HepG2 (cell line): ENCODE data around the gene CTNNA2. TPM values are rescaled to one million over a fixed set of nuclear protein-coding genes. Genes with fewer than 3 reads are reported as not detected.

Experiments
- ATAC-seq: fragments of 200-7000 bp; cut with Tn5 transposase; 3 replicates; pipeline ENCODE4 v1.9.1; 2020; ENCODE audit warnings: mild to moderate bottlenecking, moderate library complexity
- BruUV-seq: library from RNA; stranded (reverse); fragments of 400-500 nt; replicated peaks from 2 replicates; lab custom pipeline; 2021; lab: Mats Ljungman, UMichigan
- CTCF ChIA-PET: fragments of 300-600 bp; formaldehyde crosslinking; extraction: SDS; loops from one replicate; lab custom pipeline; 2021; ENCODE audit warnings: low total read pairs, inconsistent platforms, low intra/inter-chr PET ratio; lab: Yijun Ruan, JAX
- POLR2A ChIA-PET: fragments of 350-600 bp; sonication (Branson Sonifier 250); formaldehyde crosslinking; loops from one replicate; lab custom pipeline; 2020; ENCODE audit warnings: antibody characterized with exemption, inconsistent platforms; lab: Yijun Ruan, JAX
- DNase-seq: peaks from one replicate; pipeline ENCODE4 v3.0.0-alpha.2; 2015; ENCODE audit warnings: low spot score
- FAIRE-seq: peaks from 3 replicates; lab custom pipeline; 2011; peaks lifted over from hg19 to GRCh38; lab: Jason Lieb, UNC
- H2AFZ ChIP-seq: one replicate; pipeline ENCODE4 v1.6.1; 2011; ENCODE audit warnings: low read length, inconsistent platforms
- H3K27ac ChIP-seq: fragments of 300-600 bp; 3 replicates; pipeline ENCODE4 v1.8.0; 2011; ENCODE audit warnings: mixed run types, mild to moderate bottlenecking, mixed read lengths, low read length, inconsistent platforms; ENCODE audit not compliant: insufficient read depth; ENCODE audit errors: extremely low read length
- H3K27me3 ChIP-seq, 2 experiments: fragments of 200-600 bp in 1 of 2; 2 replicates in 1 of 2; 3 replicates in 1 of 2; pipeline versions ENCODE4 v1.6.0 to v1.8.0; 2011; ENCODE audit warnings: low read length in 2 of 2, mild to moderate bottlenecking in 2 of 2, moderate library complexity in 2 of 2, inconsistent platforms in 1 of 2; ENCODE audit not compliant: insufficient read depth in 2 of 2, control insufficient read depth in 1 of 2
- H3K36me3 ChIP-seq, 2 experiments: fragments of 200-600 bp in 1 of 2; replicated peaks in 1 of 2; 2 replicates in 1 of 2; 3 replicates in 1 of 2; pipeline versions ENCODE4 v1.5.1 to v1.8.0; 2011; ENCODE audit warnings: low read length in 2 of 2, inconsistent platforms in 1 of 2; ENCODE audit not compliant: insufficient read depth in 2 of 2, control insufficient read depth in 1 of 2
- H3K4me1 ChIP-seq: 2 replicates; pipeline ENCODE4 v1.5.1; 2012; ENCODE audit warnings: low read length, inconsistent platforms; ENCODE audit not compliant: insufficient read depth
- H3K4me2 ChIP-seq: 2 replicates; pipeline ENCODE4 v1.6.0; 2011; ENCODE audit warnings: low read depth, low read length, inconsistent platforms
- H3K4me3 ChIP-seq, 3 experiments: fragments of 200-600 bp in 1 of 3; sonication (generic), shearing (Covaris generic) in 1 of 3; replicated peaks in 1 of 3; 2 replicates each; pipeline ENCODE4 v1.5.1; 2011 to 2016; ENCODE audit warnings: low read length in 3 of 3, inconsistent platforms in 2 of 3, low read depth in 2 of 3, mild to moderate bottlenecking in 2 of 3, control low read depth in 1 of 3, mixed read lengths in 1 of 3; ENCODE audit not compliant: insufficient read depth in 1 of 3
- H3K79me2 ChIP-seq: one replicate; pipeline ENCODE4 v1.6.1; 2011; ENCODE audit warnings: low read length, inconsistent platforms; ENCODE audit not compliant: insufficient read depth
- H3K9ac ChIP-seq: 2 replicates; pipeline ENCODE4 v1.6.0; 2011; ENCODE audit warnings: mild to moderate bottlenecking, low read depth, low read length, inconsistent platforms; ENCODE audit not compliant: insufficient read depth
- H3K9me3 ChIP-seq: 2 replicates; pipeline ENCODE4 v1.5.1; 2012; ENCODE audit warnings: mild to moderate bottlenecking, low read length
- H4K20me1 ChIP-seq: 2 replicates; pipeline ENCODE4 v1.6.0; 2011; ENCODE audit warnings: inconsistent platforms, mild to moderate bottlenecking, low read length, moderate library complexity; ENCODE audit not compliant: insufficient read depth
- ARHGAP35 ChIP-seq: sonication (generic); formaldehyde crosslinking; IDR thresholded peaks from 2 replicates; pipeline ENCODE4 v1.9.0; 2022; ENCODE audit warnings: mild to moderate bottlenecking, inconsistent platforms, moderate library complexity, missing genetic modification reagents, borderline replicate concordance
- CREB1 ChIP-seq, 2 experiments: fragments of 450-650 bp in 1 of 2; IDR thresholded peaks; 2 replicates each; pipeline ENCODE4 v1.6.1; 2016 to 2017; ENCODE audit warnings: control low read depth in 1 of 2, mild to moderate bottlenecking in 1 of 2, missing compliant biosample characterization in 1 of 2, missing genetic modification characterization in 1 of 2
- HOXA5 ChIP-seq: sonication (generic); formaldehyde crosslinking; IDR thresholded peaks from 2 replicates; pipeline ENCODE4 v1.4.0; 2020; ENCODE audit warnings: missing genetic modification reagents
- IRF2 ChIP-seq: IDR thresholded peaks from 2 replicates; pipeline ENCODE4 v1.6.1; 2018; ENCODE audit warnings: missing genetic modification reagents, missing compliant biosample characterization
- JUND ChIP-seq: sonication (generic); formaldehyde crosslinking; IDR thresholded peaks from 2 replicates; pipeline ENCODE4 v1.8.0; 2022; ENCODE audit warnings: mild to moderate bottlenecking, missing genetic modification reagents
- NFE2L1 ChIP-seq: sonication (generic); formaldehyde crosslinking; IDR thresholded peaks from 2 replicates; pipeline ENCODE4 v1.4.0; 2020; ENCODE audit warnings: missing genetic modification reagents, mild to moderate bottlenecking, borderline replicate concordance
- NONO ChIP-seq, 2 experiments: fragments of 450-650 bp in 1 of 2; sonication (generic) in 1 of 2; formaldehyde crosslinking in 1 of 2; IDR thresholded peaks in 1 of 2; conservative IDR thresholded peaks in 1 of 2; 2 replicates each; pipeline versions ENCODE4 v1.6.1 to v1.8.0; 2017 to 2022; ENCODE audit warnings: mild to moderate bottlenecking in 1 of 2, missing genetic modification reagents in 1 of 2, moderate library complexity in 1 of 2
- NR1H2 ChIP-seq: sonication (generic); formaldehyde crosslinking; IDR thresholded peaks from 2 replicates; pipeline ENCODE4 v1.8.1; 2022; ENCODE audit warnings: low read depth, missing genetic modification reagents, borderline replicate concordance
- ONECUT2 ChIP-seq: sonication (generic); formaldehyde crosslinking; IDR thresholded peaks from 2 replicates; pipeline ENCODE4 v1.4.0; 2020; ENCODE audit warnings: missing genetic modification reagents
- REL ChIP-seq: sonication (generic); formaldehyde crosslinking; conservative IDR thresholded peaks from 2 replicates; pipeline ENCODE4 v1.8.0; 2022; ENCODE audit warnings: mild to moderate bottlenecking, missing genetic modification reagents, moderate library complexity
- ZC3H13 ChIP-seq: sonication (generic); formaldehyde crosslinking; IDR thresholded peaks from 2 replicates; pipeline ENCODE4 v1.8.1; 2023; ENCODE audit warnings: mild to moderate bottlenecking, missing genetic modification reagents, moderate library complexity
- ZFP41 ChIP-seq: sonication (generic); formaldehyde crosslinking; IDR thresholded peaks from 2 replicates; pipeline ENCODE4 v1.4.0; 2020; ENCODE audit warnings: mild to moderate bottlenecking, missing genetic modification reagents, borderline replicate concordance
- WGBS: methylation state at CpG from one replicate; pipeline ENCODE4 v1.1.6; 2017; ENCODE audit warnings: low lambda C conversion rate; 5-methylcytosine and 5-hydroxymethylcytosine counted together
- in situ Hi-C: cut with HindIII; loops from 2 replicates; pipeline ENCODE4 v1.10.0; 2017; ENCODE audit warnings: low pct_unique_long_range_greater_than_20kb; ENCODE audit not compliant: extremely low pct_ligation_motif_present
- intact Hi-C: fragments of 100-400 bp; cut with micrococcal nuclease; formaldehyde crosslinking; loops from one replicate; pipeline ENCODE4 v1.10.0; 2022; ENCODE audit not compliant: unreplicated experiment
- polyA plus RNA-seq, 8 experiments: library from polyadenylated mRNA; depleted of rRNA in 3 of 8; stranded (reverse) in 7 of 8; unstranded in 1 of 8; fragments of >200 nt; fragmentation: Illumina TruSeq in 4 of 8; extraction: Trizol in 4 of 8; gene quantifications; 2 replicates each; pipeline versions ENCODE4 v1.2.1 to v1.2.3, GENCODE V29; 2011 to 2016; ENCODE audit warnings: low read depth in 4 of 8, missing spikeins in 1 of 8, mixed read lengths in 1 of 8; ENCODE audit not compliant: insufficient read depth in 1 of 8
- total RNA-seq, 5 experiments: library from RNA; depleted of rRNA; stranded (reverse); fragments of >200 nt; fragmentation: Illumina TruSeq; extraction: Trizol; gene quantifications; 2 replicates each; pipeline ENCODE4 v1.2.3, GENCODE V29; 2016; ENCODE audit warnings: low read depth in 1 of 5
- TF ChIP-seq, protein P1 (sequence below): sonication (generic); formaldehyde crosslinking; IDR thresholded peaks from 2 replicates; pipeline ENCODE4 v1.5.0; 2020; ENCODE audit warnings: mild to moderate bottlenecking, missing genetic modification reagents, moderate library complexity
- TF ChIP-seq, protein P2 (sequence below): sonication (generic); formaldehyde crosslinking; IDR thresholded peaks from 2 replicates; pipeline ENCODE4 v1.5.1; 2020; ENCODE audit warnings: missing genetic modification reagents, mild to moderate bottlenecking, borderline replicate concordance
- TF ChIP-seq, protein P3 (sequence below): sonication (generic); formaldehyde crosslinking; IDR thresholded peaks from 2 replicates; pipeline ENCODE4 v1.4.0; 2020; ENCODE audit warnings: mild to moderate bottlenecking, missing genetic modification reagents

Gene CTNNA2
- total and polyA plus RNA-seq, 2 of the 13 experiments (the other 11 are each of a cell fraction or from before 2014, with no cell fraction given): not detected

DNA sequence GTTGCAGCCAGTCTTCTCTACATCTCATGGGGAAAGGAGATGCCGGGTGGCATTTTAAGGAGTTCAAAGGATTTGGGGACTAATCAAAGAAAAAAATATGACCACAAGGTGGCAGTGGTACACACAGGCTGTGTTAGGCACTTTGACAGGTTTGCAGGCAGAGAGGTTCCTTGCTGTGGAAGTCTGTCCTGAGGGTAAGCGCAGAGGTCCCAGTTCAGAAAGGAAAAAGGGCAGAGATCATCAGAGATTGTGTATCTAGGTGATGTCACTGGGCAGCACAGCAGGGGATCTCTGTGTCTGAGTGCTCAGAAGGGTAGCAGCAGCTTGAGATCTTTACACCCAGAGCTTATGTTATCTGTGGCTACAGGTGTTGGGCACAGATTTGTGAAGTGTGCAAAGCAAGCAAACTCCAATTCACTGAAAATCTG lies 560.3 kb downstream of the CTNNA2 start (continued):
- no peak for TF ChIP-seq CREB1 (IDR thresholded peaks at IDR 0.05)
- 0 out of 2 replicates have a peak, but pooled peaks have one; percentile 28 for TF ChIP-seq CREB1 (CRISPR knock-in tag; IDR thresholded peaks at IDR 0.05)
- TF ChIP-seq, protein P1, sequence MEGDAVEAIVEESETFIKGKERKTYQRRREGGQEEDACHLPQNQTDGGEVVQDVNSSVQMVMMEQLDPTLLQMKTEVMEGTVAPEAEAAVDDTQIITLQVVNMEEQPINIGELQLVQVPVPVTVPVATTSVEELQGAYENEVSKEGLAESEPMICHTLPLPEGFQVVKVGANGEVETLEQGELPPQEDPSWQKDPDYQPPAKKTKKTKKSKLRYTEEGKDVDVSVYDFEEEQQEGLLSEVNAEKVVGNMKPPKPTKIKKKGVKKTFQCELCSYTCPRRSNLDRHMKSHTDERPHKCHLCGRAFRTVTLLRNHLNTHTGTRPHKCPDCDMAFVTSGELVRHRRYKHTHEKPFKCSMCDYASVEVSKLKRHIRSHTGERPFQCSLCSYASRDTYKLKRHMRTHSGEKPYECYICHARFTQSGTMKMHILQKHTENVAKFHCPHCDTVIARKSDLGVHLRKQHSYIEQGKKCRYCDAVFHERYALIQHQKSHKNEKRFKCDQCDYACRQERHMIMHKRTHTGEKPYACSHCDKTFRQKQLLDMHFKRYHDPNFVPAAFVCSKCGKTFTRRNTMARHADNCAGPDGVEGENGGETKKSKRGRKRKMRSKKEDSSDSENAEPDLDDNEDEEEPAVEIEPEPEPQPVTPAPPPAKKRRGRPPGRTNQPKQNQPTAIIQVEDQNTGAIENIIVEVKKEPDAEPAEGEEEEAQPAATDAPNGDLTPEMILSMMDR: peak; percentile 85
- no peak for TF ChIP-seq ARHGAP35 (CRISPR knock-in tag)
- 0 out of 2 replicates have a peak, but pooled peaks have one; percentile 15 for TF ChIP-seq IRF2 (CRISPR knock-in tag)
- no peak for TF ChIP-seq NR1H2 (CRISPR knock-in tag)

DNA sequence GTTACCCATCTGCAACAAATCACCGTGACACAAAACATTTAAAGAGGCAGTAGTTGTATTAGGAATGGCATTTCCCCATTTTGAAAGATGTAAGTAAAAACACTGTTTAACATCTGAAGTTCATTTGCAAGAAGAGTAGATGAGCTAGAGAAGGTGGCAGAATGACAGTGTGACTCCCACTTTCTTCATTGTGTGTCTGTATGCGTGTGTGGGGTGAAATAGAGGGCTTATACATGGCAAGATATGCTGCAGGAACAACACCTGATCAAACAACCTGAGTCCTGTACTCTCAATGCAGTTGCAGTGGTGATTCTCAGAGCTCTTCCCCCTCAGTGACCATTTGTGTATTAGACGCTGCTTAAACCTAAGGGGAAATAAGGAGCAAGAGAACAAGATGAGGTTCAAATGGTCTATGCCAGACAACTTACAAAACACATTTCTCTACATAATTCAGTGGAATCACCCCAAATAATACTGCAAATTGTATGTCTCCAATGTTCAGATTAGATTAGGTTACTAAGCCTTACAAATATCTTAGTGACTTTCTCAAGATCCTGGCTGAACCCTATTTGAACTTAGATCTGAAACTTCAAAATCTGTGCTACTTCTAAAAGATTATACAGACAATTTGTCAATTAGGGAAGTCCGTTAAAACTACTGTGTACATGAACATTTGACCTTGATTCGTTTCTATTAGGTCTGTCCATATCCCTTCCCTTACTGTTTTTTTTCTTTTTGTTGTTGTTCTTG lies 561.6 kb downstream of the CTNNA2 start:
- WGBS: 4% methylated on average over 5 of the region's 5 CpGs
- intact Hi-C loops (loop anchor here (5.0 kb wide), 1 partner anchor 1948 kb away; no protein-coding TSS in a partner anchor), in situ Hi-C loops (no loop called here)
- Histone ChIP-seq H3K4me1 (no peaks in the 10 kb centered on the region), H3K4me2 (no peak overlapping the region), H3K4me3 (no peak overlapping the region), H3K9me3 (no peaks in the 10 kb centered on the region), H3K27ac (no peak overlapping the region), H3K79me2 (no peaks in the 10 kb centered on the region), H3K36me3 (no peaks in the 10 kb centered on the region), H2AFZ (no peak overlapping the region), H3K27me3 (no peaks in the 10 kb centered on the region), H3K9ac (no peak overlapping the region), H4K20me1 (no peaks in the 10 kb centered on the region)
- ATAC-seq (no peak), FAIRE-seq (peak; percentile 51), DNase-seq (no peak)
- CTCF ChIA-PET: no interaction called here
- POLR2A ChIA-PET: no interaction called here
- no TSS peak for BruUV-seq
- TF ChIP-seq, protein P2, sequence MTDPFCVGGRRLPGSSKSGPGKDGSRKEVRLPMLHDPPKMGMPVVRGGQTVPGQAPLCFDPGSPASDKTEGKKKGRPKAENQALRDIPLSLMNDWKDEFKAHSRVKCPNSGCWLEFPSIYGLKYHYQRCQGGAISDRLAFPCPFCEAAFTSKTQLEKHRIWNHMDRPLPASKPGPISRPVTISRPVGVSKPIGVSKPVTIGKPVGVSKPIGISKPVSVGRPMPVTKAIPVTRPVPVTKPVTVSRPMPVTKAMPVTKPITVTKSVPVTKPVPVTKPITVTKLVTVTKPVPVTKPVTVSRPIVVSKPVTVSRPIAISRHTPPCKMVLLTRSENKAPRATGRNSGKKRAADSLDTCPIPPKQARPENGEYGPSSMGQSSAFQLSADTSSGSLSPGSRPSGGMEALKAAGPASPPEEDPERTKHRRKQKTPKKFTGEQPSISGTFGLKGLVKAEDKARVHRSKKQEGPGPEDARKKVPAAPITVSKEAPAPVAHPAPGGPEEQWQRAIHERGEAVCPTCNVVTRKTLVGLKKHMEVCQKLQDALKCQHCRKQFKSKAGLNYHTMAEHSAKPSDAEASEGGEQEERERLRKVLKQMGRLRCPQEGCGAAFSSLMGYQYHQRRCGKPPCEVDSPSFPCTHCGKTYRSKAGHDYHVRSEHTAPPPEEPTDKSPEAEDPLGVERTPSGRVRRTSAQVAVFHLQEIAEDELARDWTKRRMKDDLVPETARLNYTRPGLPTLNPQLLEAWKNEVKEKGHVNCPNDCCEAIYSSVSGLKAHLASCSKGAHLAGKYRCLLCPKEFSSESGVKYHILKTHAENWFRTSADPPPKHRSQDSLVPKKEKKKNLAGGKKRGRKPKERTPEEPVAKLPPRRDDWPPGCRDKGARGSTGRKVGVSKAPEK (CRISPR knock-in tag): no peak
- TF ChIP-seq ONECUT2 (CRISPR knock-in tag): no peak
- no peak for TF ChIP-seq NONO (IDR thresholded peaks at IDR 0.05)
- TF ChIP-seq NONO (CRISPR knock-in tag; conservative IDR thresholded peaks at IDR 0.05): no peak
- no peak for TF ChIP-seq HOXA5 (CRISPR knock-in tag)
- TF ChIP-seq NFE2L1 (CRISPR knock-in tag): no peak
- TF ChIP-seq, protein P3, sequence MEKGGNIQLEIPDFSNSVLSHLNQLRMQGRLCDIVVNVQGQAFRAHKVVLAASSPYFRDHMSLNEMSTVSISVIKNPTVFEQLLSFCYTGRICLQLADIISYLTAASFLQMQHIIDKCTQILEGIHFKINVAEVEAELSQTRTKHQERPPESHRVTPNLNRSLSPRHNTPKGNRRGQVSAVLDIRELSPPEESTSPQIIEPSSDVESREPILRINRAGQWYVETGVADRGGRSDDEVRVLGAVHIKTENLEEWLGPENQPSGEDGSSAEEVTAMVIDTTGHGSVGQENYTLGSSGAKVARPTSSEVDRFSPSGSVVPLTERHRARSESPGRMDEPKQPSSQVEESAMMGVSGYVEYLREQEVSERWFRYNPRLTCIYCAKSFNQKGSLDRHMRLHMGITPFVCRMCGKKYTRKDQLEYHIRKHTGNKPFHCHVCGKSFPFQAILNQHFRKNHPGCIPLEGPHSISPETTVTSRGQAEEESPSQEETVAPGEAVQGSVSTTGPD (CRISPR knock-in tag): no peak
- no peak for TF ChIP-seq JUND (CRISPR knock-in tag)
- no peak for TF ChIP-seq CREB1 (IDR thresholded peaks at IDR 0.05)
- no peak for TF ChIP-seq CREB1 (CRISPR knock-in tag; IDR thresholded peaks at IDR 0.05)
- TF ChIP-seq ZC3H13 (CRISPR knock-in tag): no peak
- no peak for TF ChIP-seq ZFP41 (CRISPR knock-in tag)
- TF ChIP-seq REL (CRISPR knock-in tag): no peak
